ENCODE results near the gene MGRN1.

DNA sequence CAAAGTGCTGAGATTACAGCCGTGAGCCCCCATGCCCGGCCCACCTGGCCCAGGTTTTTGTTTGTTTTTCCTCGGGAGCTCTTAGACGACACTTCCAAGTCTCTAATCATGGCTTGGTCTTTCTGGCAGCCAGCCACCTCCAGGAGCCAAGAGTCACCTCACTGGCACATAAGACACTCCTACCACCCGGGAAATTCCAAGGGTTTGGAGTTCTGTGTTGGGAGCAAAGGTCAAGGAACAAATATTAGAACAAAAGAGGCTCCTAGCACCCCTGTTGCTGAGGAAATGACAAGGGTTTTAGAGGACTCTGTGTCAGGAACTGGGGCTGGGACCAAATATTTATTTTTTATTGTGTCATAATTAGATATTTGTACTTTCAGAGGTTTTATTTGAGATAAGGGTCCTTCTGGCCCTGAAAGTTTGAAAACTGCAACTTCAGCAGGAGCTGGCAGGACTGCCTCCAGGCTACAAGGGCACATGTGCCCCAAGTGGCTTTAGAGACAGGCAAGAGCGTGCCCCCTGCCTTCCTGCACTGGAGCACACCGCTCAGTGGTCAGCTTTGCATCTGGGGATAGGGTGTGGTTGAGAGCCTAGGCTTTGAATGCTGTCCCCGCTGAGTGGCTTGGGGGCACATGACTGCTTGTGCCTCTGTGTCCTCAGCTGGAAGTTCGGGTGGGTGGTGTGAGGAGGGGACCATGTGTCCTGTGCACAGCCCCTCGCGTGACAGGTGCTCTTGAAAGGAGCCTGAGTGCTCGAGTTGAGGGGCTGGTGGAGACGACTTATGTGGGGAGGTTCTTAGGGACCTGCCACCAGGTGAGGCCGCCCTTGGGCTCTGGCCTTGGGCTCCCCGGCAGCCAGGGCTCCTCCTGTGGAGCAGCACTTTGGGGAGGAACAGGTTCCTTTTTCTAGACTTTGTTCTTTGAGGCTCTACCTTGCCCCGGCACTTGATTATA is 29.7 kb downstream of the MGRN1 start:
- TF ChIP-seq GATA2 (IDR thresholded peaks at IDR 0.05; ENCODE audit: low read depth, low read length) (no peak), GATA3 (IDR thresholded peaks at IDR 0.05; ENCODE audit: low read depth, low read length) (no peak)
